DMS114 treated with DMSO at 0.1 percent for 48 hours (cell line): ENCODE results near the gene DOCK9.

Source experiments
- DNase-seq: peaks from one replicate; lab custom pipeline; 2025; ENCODE audit not compliant: unreplicated experiment; lab: John Stamatoyannopoulos, UW

The DOCK9 gene

DNA sequence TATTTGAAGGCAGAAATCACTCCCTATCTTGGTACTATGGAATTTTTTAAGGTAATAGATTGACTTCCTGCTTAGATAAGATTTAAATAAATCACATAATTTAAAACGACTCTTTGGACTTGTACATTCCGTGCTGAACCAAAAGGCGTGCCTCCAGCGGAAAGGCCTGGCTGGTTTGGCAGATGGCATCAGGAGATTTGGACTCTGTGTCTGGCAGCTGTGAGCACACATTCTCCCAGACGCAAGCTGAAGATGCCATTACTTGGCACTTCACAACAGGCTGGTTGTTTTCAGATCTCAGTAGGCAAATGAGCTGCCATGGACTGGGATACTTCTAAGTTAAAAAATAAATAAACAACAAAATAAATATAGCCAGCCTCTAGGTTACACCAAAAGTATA, 120.9 kb downstream of the DOCK9 start:
- DNase-seq = no peak

DNA sequence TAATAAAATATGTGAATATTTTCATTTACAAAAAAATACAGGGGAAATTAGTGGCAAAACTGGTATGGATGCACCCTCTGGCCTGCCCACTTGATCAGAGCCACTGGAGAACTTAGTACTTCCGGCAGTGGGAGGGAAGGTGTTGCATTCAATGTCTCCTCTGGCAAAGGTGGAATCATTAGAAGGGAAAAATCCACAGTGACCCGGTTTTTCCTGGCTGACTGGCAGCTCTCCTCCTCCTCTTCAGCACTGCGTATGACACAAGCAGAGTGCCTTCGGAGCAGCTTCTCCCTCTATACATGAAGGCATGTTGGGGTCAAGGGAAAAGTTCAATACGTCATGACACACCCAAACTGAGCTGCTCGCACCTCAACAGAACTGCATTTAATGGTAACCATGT, 123.4 kb downstream of the DOCK9 start:
- no peak for DNase-seq

DNA sequence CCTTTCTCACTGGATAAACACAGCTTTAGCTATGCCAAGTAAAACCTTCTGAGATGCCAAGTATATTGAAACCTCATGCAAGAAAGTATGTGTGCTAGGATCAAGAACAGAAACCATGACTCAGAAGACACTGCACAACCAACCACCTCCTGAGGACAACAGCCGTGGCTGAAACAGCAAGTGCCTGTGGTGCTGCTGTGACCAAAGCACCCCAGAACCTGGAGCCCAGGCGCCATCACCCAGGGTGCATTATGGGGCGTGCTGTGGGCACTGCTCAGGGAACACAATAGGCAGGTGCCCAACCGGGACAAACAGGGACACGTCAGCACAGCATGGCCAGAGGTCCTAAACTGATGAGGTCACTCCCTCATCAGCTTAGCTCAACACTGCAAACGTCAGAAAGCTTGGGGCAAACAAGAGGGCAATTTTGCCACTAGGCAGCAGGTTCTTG, 124.1 kb downstream of the DOCK9 start:
- no peak for DNase-seq

DNA sequence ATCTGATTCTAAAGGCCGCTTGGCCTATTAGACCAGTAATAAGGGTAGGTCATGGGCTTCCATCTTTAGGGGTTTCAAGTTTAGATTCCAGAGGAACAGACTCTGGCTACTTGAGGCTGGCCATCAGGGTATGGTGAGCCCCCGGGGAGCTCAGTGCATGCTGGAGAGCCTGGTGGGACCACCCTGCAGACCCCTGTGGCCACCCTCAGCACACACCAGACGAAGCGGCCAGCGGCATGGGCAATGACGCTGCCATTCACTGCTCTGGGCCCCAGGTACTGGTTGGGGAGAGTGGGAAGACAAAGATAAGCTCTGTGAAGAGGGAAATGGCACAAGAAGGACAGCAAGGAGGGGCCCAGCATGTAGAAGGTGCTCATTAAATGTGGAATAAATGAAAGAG, 126.6 kb downstream of the DOCK9 start:
- DNase-seq = no peak

DNA sequence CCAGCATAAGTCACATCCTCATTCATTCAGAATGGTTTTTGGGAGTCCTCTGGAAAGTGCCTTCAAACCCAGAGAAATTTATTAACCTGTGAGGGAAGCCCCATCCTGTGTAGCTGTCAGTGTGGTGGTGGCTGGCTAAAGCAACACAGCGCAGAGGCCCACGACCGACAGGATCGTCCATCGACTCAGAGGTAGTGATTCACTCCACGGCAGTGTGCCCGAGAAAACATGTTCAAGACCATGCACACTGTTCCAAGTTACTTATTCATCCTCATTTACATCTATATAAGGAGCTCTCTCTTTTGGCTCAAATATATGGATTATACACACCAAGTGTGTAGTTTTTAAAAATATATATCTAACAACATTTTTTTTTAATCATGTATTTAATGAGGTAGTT, 129.1 kb downstream of the DOCK9 start:
- no peak for DNase-seq

DNA sequence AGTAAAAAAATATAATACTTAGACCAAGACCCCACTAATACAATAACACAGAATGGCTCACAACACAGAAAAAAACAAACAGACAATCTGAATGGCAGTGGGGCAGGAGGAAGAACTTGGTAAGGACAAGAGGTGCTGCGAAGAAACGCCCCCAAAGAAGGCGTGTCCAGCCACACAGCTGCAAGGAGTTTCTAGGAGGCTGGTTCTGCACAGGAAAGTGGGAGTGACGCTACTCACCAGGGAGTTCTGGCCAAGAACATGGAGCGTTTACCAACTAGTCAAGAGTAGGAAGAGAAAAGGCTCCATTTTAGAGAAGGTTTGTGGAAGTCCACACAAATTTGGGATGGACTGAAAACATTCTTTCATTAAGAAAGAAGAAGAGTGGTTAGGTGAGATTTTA, 130.1 kb downstream of the DOCK9 start:
- no peak for DNase-seq

DNA sequence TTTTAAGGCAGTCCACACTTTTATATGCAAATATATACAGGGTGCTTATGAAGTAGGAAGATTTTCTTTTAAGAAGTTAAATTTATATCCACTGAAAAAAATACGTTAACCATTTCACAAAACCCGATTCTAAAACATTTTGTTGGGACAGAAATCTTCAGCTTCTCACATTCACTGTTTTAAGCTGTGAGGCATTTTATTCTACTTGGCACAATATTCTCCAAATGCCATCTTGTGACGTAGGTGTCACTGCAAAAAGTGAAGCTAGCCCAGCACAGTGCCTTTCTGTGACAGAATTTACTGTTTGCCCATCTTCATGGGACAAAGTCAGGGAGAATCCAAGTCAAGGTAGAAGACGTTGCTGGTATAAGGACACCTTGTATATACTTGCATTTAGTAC, 130.9 kb downstream of the DOCK9 start:
- no peak for DNase-seq

DNA sequence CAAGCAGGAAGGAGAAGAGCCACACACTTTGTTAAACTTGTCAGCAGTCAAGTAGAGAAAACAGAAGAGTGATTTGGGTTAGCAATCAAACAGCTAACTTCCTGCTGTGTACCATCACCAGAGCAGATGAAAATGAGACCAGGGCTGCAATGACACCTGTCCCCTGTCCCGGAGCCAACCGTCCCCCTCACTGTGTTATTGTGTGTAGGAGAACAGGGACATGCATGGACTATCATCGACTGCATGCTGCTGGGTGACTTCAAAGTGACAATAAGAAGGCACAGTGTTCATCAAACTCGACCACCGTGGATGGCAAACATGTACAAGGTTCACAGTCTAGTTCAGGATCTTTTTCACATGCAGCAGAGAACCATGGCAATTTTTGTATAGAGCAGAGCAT, 131.3 kb downstream of the DOCK9 start:
- no peak for DNase-seq

DNA sequence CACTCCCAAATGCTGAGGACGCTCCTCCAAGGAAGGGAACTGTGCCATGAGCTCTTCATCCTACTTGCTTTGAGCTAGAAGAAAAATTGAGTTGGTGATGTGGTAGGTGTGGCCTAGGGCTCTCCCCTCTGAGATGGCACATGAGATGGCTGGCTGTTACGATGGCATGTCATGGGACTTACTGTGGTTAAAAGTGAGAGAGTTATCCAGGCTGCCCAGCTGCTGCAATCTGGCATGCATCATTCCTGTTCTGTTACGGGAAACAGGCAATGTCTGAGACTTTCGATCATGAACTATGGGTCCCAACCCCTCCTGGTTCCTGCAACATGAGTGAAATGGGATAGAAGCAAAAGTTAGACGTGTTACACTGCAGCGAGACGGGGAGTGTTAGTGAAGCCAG, 132.1 kb downstream of the DOCK9 start:
- DNase-seq = no peak

DNA sequence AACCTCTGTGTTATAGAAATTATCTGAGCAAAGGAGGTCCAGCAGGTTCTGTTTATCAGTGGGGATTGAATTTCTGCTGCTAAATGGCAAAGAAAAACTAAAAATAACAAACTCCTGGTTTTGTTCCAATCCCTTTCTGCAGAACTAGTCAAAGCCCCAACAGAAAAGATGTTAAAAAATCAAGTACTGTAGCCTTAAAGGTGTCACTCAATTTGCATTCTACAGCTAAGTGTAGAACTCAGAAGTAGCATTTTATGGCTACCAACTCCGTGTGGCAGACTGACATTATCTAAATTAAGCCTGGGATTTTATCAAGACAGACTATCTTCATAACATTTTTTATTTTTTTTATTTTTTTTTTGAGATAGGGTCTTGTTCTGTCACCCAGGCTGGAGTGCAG, 133.8 kb downstream of the DOCK9 start:
- no peak for DNase-seq

DNA sequence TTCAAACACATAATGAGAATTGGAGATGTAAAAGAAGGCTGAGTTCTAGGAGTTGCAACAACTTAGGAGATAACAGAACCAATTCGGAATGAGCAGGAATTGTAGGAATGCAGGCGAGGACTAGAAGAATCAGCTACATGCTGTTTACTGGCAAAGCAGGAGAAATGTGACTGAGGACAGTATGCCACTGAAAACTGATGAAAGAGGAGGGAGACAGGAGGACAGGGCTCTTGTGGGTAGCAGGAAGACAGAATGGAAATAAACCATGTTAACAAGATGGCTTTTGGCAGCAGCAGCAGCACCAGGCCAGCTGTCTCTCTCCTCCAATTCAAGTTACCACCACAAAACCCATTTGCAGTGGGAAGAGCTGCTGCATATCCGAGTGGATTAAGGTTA, 134.4 kb downstream of the DOCK9 start:
- DNase-seq = no peak

DNA sequence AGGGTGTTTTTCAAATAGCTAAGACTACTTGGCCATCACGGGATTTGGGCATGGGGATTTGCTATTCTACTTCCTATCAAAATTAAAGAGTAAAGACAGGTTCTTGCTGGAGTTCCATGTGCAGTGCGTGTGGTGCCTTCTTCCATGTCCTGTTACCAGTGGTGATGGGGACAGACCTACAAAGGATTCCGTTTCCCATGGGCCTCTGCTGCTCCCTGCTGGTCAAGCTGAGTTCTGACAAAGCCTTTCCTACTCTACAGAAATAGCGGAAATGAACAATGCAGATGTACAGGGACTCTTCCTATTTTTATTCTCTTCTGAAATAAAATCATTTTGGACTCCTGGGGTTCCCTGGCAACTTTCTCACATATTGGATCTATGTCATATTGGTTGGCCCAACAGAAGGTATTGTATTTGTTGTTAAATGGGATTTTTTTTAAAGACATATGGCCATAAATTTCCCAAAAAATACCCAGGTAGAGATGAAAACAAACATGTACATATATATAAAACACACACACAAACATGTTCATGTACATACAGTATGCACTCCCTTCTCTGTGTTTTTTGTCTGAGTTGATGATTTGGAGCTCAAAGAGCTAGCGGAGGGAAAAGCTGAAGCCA, 134.9 kb downstream of the DOCK9 start:
- peak; percentile 46 for DNase-seq

DNA sequence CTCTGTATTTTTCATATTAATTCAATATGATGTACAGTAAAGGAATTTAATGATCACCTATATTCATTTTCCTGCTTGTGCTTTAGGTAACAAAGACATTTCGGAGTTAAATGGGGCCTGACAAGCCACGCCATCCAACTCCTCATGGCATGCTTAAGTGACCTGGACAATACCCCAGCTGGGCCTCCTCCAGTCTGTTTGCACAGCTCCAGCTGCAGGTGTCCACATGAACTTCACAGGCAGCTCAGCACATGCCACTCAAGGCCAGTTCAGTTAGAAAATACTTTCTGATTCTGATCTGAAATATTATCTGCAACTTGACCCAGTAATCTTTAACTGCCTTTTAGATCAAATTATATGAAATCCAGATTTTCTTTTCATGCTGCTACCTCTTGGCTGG, 135.8 kb downstream of the DOCK9 start:
- no peak for DNase-seq

DNA sequence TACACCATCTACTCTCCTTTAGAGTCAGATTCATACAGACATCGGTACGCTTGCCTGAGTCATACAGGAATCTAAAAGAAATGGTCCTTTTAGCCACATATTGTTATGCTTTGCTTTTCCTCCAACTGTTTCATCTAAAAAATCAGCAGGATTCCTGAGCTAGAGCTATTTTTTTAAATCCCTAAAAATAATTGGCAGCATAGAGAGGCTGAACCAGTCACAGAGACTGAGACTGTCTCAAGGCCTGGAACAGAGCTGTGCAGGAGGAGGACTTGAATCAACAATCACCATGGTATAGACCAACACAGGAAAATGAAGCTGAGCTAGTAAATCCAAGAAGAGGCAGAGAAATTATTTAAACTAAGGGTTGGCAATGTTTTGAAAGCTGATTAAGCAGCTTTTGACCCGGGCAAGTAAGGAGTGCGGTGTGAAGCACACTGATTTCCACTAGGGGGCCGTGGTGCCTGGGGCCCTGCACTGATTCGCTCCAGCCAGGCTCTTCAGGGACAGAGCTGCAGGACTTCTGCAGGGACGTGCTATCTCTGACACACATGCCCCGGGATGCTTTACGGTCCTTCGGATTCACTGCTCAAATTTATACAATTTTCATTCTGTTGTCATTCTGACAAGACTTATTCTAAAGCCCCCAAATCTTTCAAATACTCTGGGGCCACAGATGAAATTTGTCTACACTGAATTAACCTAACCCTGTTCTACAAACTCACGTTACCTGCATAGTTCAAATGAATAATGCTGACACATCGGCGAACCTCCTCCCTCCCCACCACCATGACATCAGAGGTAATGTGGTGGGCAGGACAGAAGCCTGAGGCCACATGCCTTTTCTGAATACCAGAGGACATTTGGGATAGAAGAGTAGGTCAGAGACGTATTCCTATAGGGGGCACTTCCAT, 137.8 kb downstream of the DOCK9 start:
- DNase-seq = no peak

DNA sequence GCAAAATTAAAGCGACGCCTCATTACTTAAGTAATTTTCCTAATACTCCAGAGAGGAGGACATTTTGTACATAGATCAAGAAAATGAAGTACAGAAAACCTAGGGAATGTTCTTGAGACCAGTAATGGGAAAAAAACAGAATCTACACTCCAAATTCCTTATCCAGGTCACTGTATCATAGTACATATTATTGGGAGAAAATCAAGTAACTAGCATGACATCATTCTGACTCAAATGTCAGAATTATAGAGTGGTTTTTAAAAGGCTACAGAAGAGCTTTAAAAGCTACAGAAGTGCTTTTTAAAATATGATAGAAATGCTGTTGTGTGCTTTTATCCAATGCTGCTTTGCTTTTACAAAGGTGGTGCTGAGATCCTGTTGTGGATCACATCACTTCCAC, 139.1 kb downstream of the DOCK9 start:
- no peak for DNase-seq

DNA sequence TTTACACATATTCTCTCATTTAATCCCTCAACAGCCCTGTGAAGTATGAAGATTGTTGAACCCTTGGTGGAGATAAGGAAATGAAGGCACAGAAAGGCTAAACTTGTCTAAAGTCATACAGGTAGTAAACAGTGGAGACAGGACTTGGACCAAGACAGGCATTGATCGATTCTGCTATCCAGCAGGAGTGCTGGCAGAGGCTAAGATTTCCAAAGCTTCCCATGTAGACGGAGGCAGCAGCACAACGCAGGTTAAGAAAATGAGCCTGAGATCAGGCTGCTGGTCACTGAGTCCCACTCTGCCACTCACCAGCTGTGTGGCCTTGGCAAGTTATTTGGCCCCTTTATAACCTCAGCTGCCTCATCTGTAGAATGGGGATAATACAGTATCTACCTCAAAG, 140.0 kb downstream of the DOCK9 start:
- no peak for DNase-seq

DNA sequence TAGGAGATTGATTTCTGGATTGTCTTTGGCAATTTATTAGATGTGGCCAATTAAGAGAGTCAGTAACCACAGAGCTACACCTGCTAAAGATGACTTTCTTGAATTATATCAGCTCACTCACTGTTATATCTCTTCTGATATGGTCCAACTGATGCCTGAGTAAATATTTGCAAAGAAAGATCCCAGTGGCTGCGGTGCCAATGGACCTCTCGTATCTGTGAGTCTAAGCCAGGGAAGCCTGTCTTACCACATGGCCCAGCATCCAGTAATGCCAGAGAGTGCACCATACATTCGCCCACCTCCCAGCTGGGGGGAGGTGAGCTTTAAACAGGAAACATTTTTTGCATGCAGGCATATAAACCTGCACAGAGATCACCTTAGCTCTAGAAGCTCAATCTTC, 142.7 kb downstream of the DOCK9 start:
- no peak for DNase-seq

DNA sequence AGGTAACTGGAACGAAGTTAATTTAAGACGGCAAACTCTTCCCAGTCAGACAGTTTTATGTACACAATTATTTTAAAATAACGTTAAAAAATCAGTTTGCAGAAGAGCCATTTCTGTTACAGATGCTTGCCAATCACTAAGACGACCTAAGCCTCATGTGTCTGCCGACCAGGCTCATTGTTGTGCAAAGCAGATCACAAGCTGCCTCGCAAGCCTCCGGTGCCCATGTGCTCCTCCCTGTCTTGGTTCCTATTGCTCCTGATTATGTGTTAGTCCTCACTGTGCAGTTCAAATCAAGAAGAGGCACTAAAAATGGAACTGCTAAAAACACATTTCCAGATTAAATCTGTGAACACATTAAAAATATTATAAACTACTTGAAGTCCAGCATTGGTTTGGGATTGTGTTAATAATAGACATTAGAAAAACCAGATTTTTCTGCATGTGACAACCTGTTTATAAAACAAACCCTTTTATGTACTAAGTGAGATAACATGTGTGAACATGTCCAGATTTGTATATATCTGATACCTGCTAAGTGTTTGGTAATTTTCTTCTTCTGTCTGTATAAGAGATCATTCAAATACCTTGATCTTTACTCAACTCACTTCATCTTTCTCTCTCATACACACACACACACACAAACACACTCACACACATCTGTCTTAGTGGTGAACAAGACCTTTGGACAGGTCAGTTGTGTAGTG, 143.5 kb downstream of the DOCK9 start:
- no peak for DNase-seq

DNA sequence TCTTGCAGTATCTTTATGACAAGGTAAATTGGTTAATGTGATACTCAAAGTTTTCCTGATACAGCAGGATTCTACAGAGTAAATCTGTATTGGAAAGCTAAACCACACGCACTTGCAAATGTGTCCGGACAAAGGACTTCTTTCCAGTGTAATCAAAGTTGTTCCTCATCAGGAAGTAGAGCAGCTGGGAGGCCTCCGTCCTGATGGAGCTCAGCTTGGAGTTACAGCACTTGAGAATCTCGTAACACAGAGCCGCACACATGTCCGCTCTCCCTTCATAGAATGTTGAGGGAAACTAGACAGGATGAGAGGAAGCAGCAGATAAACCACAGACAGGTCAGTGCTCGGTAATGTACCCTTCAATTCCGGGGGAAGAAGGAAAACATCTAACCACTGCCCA, 146.6 kb downstream of the DOCK9 start:
- DNase-seq = no peak

DNA sequence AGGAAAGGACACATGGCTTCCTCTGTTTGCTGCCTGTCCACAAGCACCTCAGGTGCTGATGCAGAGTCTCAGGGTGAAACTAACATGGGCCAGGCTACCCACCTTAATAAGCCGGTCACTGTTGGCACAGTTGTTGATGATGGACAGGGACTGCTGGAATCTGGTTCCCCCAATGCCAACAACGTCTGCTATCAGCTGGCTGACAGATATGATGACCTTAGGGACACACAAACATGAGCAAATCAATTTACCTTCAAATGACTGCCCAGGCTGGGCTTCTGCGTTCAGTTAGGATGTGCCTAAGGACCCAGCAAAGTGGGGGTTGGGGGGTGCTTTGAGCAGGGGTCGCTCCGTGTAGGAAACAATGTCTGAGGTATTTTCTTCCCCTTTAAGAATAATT, 148.3 kb downstream of the DOCK9 start:
- DNase-seq = no peak

DNA sequence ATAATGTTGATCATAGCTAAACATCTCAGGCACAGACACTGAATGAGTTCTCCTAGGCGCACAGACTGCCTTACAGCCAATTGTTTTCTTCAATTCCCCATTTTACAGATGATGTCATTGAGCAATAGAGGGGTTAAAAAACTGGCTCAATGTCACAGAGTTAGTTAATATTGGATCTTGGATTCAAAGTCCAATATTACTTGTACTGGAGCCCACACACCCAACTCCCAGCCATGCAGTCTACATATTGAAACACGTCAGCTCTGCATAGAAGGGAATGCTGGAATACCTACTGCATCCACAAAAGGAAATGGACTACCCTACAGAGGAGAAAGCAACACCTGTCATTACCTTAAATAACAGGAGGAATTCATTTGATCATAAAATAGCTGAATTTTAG, 149.2 kb downstream of the DOCK9 start:
- no peak for DNase-seq

DNA sequence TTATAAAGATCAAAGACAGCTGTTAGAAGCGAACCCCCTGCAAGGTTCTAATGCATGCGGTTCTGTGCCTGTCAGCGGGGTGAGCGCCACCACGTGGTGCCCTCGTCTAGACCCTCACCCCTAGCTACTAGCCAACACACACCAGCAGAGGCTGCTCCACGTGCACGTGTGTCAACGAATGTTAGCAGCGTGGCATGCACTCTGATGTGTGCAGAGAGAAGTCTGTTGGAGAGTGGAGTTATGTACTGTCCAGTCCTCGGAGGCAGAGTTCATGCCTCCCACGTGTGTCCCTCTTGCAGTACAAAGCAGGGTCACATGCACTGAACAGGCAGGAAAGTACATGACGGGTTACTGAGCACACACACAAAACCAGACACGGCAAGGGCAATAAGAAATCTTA, 150.4 kb downstream of the DOCK9 start:
- no peak for DNase-seq
